Measurements from ENCODE around the gene ASCC1. TPM values are rescaled to one million over a fixed set of nuclear protein-coding genes. Genes with fewer than 3 reads are reported as not detected.

ASCC1 gene
- total and polyA plus RNA-seq, 2 of the 13 experiments (the other 11 are each of a cell fraction or from before 2014, with no cell fraction given): 21.6 to 30.1 TPM

DNA sequence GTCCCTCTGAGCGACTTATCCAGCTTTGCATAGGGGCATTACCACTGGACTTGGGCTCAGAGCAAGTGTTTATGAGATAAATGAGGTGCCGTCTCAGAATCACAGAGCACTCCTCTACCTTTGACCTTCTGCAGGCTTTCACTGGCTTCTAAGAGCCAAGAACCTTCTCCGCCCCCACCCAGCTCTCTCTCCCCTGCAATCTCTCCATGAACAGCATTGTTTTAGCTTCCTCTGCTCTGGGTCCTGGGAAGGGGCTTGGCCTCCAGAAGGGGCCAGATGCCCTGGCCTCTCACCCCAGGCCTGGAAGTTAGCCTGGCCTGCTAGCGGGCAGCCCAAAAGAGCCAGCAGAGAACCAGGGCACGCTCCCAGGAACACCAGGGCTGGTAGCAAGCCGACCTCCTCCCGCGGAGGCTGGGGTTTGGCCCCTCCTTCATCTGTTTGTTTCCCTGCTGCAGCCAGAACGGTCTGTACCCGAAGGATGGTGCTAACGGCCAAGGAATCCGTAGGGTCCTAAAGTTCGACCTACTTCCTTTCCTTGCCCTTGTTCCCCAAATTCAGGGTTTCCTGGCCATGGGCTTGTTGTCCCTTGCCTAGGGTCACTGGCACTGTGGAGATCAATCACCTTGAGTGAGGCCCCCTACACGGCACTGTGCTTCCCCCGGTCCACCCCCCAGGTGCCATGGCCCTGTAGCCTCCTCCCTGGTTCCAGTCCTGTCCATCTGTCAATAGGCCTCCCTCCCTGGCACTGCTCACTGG is 38.9 kb upstream of the ASCC1 start (continued):
- TF ChIP-seq ZNF296 (CRISPR knock-in tag; conservative IDR thresholded peaks at IDR 0.05) (no peak), EHMT2 (IDR thresholded peaks at IDR 0.05; ENCODE audit: borderline replicate concordance, low read depth, low read length) (no peak), ZNF674 (CRISPR knock-in tag; IDR thresholded peaks at IDR 0.05; ENCODE audit: low read depth) (no peak), ZBTB20 (CRISPR knock-in tag; IDR thresholded peaks at IDR 0.05; ENCODE audit: borderline replicate concordance, low read depth) (no peak), ATF7 (IDR thresholded peaks at IDR 0.05) (no peak), ATF7 (CRISPR knock-in tag; IDR thresholded peaks at IDR 0.05) (no peak), SIX4 (CRISPR knock-in tag; IDR thresholded peaks at IDR 0.05) (no peak), ZNF629 (CRISPR knock-in tag; conservative IDR thresholded peaks at IDR 0.05) (no peak; the same call in 1 of the 2 replicates), NFE2 (CRISPR knock-in tag; IDR thresholded peaks at IDR 0.05) (no peak), ZNF713 (CRISPR knock-in tag; IDR thresholded peaks at IDR 0.05) (no peak), PITX1 (CRISPR knock-in tag; IDR thresholded peaks at IDR 0.05) (peak; percentile 37), NKX3-1 (CRISPR knock-in tag; IDR thresholded peaks at IDR 0.05) (no peak), HOXA3 (CRISPR knock-in tag; IDR thresholded peaks at IDR 0.05) (peak; percentile 51), ZFX (CRISPR knock-in tag; IDR thresholded peaks at IDR 0.05; ENCODE audit: low read depth) (peak; percentile 69), ZSCAN30 (CRISPR knock-in tag; IDR thresholded peaks at IDR 0.05) (no peak), NR3C1 (CRISPR knock-in tag; IDR thresholded peaks at IDR 0.05) (no peak), CBX2 (IDR thresholded peaks at IDR 0.05; ENCODE audit: low read depth, low read length) (no peak), CBX2 (CRISPR knock-in tag; IDR thresholded peaks at IDR 0.05; ENCODE audit: low read depth) (no peak), CENPT (CRISPR knock-in tag; IDR thresholded peaks at IDR 0.05; ENCODE audit: low read depth) (no peak), ZNF335 (CRISPR knock-in tag; IDR thresholded peaks at IDR 0.05) (no peak)
- TF ChIP-seq, protein P1, sequence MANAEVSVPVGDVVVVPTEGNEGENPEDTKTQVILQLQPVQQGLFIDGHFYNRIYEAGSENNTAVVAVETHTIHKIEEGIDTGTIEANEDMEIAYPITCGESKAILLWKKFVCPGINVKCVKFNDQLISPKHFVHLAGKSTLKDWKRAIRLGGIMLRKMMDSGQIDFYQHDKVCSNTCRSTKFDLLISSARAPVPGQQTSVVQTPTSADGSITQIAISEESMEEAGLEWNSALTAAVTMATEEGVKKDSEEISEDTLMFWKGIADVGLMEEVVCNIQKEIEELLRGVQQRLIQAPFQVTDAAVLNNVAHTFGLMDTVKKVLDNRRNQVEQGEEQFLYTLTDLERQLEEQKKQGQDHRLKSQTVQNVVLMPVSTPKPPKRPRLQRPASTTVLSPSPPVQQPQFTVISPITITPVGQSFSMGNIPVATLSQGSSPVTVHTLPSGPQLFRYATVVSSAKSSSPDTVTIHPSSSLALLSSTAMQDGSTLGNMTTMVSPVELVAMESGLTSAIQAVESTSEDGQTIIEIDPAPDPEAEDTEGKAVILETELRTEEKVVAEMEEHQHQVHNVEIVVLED (CRISPR knock-in tag; IDR thresholded peaks at IDR 0.05; ENCODE audit: borderline replicate concordance): no peak; the same call in 1 of the 2 replicates
- TF ChIP-seq, protein P2, sequence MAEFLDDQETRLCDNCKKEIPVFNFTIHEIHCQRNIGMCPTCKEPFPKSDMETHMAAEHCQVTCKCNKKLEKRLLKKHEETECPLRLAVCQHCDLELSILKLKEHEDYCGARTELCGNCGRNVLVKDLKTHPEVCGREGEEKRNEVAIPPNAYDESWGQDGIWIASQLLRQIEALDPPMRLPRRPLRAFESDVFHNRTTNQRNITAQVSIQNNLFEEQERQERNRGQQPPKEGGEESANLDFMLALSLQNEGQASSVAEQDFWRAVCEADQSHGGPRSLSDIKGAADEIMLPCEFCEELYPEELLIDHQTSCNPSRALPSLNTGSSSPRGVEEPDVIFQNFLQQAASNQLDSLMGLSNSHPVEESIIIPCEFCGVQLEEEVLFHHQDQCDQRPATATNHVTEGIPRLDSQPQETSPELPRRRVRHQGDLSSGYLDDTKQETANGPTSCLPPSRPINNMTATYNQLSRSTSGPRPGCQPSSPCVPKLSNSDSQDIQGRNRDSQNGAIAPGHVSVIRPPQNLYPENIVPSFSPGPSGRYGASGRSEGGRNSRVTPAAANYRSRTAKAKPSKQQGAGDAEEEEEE (CRISPR knock-in tag; IDR thresholded peaks at IDR 0.05; ENCODE audit: borderline replicate concordance): no peak
- TF ChIP-seq, protein P3, sequence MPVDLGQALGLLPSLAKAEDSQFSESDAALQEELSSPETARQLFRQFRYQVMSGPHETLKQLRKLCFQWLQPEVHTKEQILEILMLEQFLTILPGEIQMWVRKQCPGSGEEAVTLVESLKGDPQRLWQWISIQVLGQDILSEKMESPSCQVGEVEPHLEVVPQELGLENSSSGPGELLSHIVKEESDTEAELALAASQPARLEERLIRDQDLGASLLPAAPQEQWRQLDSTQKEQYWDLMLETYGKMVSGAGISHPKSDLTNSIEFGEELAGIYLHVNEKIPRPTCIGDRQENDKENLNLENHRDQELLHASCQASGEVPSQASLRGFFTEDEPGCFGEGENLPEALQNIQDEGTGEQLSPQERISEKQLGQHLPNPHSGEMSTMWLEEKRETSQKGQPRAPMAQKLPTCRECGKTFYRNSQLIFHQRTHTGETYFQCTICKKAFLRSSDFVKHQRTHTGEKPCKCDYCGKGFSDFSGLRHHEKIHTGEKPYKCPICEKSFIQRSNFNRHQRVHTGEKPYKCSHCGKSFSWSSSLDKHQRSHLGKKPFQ (CRISPR knock-in tag; IDR thresholded peaks at IDR 0.05; ENCODE audit: insufficient replicate concordance): no peak
- TF ChIP-seq, protein P4, sequence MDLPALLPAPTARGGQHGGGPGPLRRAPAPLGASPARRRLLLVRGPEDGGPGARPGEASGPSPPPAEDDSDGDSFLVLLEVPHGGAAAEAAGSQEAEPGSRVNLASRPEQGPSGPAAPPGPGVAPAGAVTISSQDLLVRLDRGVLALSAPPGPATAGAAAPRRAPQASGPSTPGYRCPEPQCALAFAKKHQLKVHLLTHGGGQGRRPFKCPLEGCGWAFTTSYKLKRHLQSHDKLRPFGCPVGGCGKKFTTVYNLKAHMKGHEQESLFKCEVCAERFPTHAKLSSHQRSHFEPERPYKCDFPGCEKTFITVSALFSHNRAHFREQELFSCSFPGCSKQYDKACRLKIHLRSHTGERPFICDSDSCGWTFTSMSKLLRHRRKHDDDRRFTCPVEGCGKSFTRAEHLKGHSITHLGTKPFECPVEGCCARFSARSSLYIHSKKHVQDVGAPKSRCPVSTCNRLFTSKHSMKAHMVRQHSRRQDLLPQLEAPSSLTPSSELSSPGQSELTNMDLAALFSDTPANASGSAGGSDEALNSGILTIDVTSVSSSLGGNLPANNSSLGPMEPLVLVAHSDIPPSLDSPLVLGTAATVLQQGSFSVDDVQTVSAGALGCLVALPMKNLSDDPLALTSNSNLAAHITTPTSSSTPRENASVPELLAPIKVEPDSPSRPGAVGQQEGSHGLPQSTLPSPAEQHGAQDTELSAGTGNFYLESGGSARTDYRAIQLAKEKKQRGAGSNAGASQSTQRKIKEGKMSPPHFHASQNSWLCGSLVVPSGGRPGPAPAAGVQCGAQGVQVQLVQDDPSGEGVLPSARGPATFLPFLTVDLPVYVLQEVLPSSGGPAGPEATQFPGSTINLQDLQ (CRISPR knock-in tag; IDR thresholded peaks at IDR 0.05): no peak

Measured in HepG2 (cell line).